HG03196 (cell line): ENCODE results near the gene ATG9B.
A peak's percentile ranks its signal among the peaks of the same experiment; 100 is the strongest.
"Not testable (repeated sequence)": the region's sequence is repeated elsewhere in the genome, so short reads cannot be mapped to it uniquely, and the experiment has no call there.

Experiments used
- ATAC-seq: cut with Tn5 transposase; IDR thresholded peaks from one replicate; pipeline ENCODE4 v1.9.1; 2021; ENCODE audit not compliant: unreplicated experiment

The ATG9B gene

DNA sequence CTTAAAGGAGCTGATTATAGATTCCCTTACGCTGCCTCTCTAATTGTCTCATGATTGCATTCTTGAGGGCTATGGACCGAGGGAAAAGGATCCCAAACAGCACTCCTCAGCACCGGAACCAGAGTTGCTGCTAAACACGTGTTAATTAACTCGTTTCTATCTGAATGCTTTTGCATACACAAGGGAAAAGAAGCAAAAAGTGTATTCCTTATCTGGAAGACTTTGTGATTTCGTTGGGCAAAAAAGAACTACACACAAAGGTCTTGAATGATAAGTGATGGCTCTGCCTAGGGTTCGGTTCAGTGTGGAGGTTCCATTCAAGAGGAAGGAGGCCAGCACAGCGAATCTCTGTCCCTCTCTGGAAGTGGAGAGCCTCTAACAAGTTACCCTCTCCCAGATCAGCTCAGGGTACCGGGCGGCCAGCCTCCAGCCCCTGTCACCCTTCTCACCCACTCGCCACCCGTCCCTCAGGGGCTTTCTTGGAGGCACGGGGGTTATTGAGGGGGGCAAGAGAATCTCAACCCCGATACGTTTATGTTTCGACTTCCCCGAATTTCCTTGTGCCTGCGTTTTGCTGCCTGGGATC is 34.6 kb upstream of the ATG9B start:
- ATAC-seq: no peak

DNA sequence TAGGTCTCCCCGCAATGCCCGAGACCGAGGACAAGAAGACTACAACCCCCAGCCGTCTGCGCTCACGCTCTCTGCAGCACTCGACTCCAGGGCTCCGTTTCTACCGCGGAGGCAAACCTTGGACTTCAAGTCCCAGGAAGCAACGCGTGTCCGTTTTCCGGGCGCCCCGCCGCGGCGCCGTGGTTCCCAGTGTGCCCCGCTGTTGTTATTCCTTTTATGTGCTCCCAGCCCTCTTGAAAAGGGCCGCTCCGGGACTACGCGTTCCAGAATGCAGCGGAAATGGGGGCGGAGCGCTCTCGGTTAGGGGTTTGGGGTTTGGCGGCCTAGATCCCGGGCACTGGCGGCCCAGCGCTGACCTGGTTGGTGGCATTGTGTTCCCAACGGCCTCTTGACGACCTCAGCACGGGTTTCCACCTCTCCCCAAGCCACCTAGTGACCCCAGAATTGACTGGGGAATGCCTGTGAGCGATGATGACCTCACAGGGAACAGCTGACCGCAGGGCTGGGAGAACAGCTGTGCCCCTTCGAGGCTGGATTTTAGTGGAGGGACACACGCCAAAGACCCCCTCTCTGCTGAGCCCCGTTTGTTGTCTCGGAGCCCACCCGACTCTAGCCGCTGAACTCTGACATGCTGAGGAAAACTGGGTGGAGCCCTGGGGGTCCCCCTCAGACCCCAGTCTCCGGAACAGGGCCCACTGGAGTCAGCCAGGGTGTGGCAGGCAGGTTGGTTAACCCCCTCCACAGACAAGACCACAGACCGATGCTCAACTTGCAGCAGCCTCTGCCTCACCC is 33.9 kb upstream of the ATG9B start:
- ATAC-seq: peak; percentile 84

DNA sequence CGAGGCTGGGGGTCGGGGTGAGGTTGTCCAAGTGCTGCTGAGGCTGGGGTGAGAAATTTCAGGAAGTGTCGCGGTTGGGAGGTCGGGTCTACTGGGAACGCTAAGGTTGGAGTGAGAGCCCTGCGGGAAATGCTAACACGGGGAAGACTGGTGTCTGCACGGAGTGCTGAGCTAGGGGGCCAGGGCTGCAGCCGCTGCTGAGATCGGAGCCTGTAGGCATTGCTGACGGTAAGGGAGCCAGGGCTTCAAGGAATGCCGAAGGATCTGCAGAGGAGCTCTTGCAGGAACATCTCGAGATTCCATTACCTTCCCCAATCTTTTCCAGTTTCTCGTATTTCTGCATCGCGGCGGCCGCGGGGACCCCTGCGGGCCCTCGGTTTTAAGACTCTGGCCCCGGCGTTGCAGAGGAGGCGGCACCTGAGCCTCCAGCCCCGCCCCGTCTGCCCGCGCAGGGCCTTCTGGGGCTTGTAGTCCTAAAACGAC is 33.3 kb upstream of the ATG9B start, which contains the start of gene CDK5:
TSS of gene CDK5 (minus strand) at position 392 of the 483 bp plus-strand sequence. CDS start at position 343, 49 bp downstream.
- ATAC-seq: peak; percentile 1

DNA sequence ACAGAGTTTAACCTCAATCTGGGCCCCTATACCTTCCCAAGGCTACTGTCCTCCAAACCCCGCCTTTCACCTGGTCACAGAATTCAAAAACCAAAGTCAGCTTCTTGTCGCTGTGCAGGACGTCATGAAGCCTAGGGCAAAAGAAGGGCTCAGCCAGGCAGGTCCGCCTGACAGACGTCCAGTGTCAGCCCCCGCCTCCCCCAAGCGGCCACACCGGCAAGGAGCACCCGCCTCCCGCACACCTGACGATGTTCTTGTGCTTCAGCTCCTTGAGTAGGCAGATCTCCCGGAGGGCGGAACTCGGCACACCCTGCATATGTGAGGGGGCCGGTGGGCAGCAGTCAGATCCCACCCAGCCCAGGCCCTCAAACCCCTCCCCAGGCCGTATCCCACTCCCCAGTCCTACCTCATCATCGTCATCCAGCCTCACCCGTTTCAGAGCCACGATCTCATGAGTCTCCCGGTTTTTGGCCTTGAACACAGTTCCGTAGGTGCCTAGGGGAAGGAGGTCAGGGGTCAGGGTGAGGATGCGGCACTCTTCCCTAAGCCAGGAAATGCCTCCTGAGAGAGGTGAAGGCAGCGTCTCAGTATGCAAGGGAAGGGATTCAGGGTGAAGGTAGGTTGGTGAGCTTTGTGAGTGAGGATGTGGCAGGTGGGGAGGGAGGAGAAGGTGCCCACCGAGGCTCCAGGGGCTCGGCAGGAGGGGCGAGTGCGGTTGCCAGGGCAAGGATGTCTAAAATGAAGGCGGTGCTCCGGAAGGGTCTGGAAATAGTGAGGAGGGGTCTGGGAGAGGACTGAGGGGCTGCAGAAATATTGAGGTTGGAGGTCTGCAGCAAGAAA is 32.6 kb upstream of the ATG9B start:
- no peak for ATAC-seq

DNA sequence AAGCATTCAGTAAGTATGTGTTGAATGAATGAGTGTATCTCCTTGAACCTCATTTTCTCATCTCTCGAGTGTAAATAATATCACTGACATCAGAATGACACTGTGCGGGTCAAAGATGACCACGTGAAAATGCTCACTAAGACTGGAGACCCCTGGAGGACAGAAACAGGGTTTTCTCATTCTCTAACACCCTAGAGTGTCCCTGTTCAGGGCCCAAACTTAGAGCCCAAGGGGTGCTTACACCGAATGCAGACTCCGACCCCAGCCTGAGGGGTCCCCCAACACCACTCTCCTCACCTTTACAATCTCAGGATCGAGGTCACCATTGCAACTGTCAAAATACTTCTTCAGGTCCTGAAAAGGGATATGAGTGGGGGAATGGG is 32.0 kb upstream of the ATG9B start:
- no peak for ATAC-seq

DNA sequence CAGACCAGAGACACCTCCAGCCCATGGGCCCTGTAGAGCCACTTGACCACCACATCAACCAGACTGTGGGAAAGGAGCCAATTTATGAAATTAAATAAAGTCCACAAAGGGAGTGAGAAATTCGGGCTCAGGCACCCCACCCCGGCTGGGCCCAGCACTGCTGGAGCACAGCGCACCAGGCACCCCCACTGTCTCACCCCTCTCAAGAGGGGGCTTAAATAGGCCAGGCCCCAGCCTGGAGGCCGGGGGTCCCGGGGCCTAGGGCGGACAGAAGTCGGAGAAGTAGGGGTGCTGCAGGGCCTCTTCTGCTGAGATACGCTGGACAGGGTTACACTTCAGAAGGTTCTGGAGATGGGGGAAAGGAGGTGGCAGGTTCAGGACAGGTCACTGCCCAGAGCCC is 29.5 kb upstream of the ATG9B start:
- no peak for ATAC-seq

DNA sequence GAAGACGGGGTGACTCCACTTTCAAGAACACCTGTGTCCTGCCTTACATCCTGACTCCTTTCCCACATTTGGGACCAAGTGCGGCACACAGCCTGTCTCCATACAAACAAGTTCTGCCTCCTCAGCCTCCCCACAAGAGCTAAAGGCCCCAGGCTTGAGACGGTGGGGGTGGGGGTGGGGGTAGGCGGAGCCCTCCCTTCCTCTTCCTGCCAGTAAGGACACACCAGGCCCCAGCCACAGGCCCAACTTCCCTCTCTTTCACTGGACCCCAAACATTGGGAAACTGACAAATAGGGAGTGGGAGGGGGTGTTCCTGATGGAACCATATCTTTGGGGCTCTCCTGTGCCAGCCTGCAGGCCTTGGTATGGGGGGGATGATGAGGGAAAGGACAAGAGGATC is 28.8 kb upstream of the ATG9B start:
- ATAC-seq: no peak

DNA sequence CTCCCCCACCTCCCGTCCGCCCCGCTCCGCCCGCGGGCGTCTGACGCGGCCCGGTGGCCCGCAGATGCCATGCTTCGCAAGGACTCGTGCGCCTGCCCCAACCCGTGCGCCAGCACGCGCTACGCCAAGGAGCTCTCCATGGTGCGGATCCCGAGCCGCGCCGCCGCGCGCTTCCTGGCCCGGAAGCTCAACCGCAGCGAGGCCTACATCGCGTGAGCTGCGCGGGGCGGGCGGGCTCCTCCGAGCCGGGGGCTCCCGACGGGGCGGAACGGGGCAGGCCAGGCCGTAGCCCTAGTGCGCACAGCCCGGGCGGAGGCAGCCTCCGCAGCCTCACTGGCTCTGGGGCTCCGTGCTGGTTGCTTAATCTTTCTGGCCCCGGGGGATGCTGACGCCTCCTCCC is 26.8 kb upstream of the ATG9B start:
- no peak for ATAC-seq

DNA sequence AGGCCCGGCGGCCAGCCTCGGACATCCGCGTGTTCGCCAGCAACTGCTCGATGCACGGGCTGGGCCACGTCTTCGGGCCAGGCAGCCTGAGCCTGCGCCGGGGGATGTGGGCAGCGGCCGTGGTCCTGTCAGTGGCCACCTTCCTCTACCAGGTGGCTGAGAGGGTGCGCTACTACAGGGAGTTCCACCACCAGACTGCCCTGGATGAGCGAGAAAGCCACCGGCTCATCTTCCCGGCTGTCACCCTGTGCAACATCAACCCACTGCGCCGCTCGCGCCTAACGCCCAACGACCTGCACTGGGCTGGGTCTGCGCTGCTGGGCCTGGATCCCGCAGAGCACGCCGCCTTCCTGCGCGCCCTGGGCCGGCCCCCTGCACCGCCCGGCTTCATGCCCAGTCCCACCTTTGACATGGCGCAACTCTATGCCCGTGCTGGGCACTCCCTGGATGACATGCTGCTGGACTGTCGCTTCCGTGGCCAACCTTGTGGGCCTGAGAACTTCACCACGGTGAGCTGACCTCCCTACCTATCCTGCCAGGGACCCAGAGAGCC is 24.7 kb upstream of the ATG9B start:
- ATAC-seq: no peak

DNA sequence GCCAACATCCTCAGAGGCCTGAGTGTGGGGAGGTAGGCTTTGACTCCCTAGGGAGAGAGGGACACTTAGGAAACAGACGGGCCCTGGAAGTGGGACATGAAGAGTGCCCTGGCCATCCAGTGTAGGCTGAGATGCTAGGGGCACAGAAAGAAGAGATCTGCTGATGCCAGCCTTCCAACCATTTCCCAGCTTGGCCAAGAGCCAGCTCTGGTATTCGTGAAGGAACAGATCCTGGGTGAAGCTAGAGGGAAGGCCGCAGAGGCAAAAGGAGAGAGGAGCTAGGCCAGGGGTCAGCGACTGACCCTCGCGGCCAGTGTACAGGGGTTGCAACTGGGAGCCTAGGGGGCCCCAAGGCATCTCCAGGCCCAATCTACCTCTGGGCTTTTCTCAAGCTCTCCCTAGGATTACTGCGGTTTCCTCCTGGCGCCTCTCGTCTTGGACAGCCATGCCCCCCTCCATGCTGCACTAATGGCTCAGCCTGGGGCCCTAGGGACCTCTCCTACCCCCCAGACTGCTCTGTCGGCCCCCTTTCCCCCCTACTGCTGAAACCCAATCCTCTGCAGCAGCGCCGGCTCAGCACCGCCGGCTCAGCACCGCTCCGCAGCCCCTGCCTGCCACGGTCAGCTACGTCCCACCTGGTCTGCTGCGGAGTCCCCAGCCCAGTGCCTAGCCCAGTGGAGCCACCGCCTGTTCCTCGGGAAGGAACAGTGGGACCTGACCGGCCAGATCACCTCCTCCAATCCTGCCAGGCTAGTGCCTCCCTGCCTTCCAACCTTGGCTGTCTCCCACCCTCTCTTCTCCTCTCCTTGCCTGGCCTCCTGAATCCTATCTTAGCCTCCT is 23.9 kb upstream of the ATG9B start, which contains the start of gene ASIC3:
TSS of gene ASIC3 (plus strand) at position 556 of the 840 bp plus-strand sequence. CDS start 355 bp downstream, outside the sequence.
- ATAC-seq: no peak

DNA sequence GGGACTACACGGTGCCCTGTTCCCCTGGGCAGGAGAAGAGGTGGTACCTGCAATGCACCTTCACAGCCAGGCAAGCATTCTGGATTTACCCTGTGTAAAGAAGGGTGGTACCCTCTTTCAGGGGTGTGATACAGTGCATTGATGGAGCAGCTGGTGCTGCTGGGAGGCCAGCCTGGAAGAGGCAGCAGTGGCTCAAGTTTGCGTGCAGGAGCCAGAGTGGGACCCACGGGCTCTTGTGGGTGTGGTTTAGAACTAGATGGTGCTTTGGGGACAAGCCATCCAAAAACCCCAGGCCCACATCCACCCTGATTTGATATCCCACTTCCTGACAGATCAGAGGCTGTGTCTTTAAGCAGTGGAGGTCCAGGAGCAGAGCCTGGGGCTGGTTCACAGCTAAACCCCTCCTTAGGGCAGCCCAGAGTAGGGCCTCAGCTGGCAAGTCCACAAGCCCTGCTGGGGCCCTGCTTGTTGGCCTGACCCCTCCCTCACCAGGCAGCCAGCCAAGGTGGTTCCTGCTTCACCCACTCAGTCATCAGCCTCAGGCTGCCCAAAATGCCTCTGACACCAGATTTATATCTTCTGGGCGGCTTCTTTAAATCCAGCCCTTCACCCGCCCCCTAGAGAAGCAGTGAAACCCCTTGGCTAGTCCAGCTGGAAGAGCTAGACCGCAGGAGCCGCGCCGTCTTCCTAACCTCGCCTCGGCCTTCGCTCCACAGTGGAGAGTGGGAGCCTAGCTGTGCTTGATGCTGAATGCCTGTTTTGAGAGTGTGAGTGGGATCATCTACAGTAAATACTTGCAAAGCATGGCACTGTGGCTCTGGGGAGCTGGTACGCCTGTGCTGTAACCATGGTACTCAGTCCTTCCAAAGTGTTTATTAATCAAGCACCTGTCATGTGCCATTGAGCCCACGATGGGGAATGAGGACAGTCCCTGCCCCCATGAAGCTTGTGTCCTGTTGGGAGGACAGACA is 22.6 kb upstream of the ATG9B start:
- no peak for ATAC-seq

DNA sequence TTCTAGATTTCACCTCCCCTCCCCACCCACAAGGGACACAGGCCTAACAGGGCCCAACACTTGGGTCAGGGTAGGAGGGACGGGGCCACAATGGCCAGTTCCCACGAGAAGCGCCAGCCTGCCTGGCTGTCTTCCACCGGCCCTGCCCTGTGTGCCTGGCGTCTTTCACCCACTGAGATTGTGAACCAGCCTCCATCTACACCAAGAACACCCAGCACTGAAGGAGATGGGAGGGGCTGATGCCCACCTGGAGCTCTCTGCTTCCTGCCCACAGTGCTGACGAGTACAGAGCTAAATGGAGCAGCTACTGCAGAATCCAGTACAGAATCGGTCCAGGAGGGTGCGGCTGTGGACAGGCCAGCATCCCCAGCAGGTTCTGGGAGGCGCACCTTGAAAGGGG is 21.7 kb upstream of the ATG9B start:
- no peak for ATAC-seq

DNA sequence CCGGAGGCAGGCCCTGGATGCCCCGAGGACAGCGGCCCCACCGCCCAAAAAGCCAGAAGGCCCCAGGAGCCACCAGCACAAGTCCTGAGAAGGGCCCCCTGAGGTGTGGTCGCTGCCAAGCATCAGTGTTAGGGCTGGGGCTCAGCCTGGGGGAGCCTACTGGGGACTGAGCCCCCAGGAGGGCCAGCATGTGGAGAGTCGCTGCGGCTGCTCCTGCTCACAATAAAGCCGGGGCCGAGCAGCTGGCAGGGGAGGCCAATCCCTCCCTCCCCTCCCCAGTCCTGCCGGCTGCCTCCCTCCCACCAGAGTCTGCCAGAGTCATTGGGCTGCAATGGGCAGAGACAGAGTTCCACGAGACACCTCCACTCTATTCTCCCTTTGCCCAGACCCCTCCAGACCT is 21.0 kb upstream of the ATG9B start:
- ATAC-seq: no peak

DNA sequence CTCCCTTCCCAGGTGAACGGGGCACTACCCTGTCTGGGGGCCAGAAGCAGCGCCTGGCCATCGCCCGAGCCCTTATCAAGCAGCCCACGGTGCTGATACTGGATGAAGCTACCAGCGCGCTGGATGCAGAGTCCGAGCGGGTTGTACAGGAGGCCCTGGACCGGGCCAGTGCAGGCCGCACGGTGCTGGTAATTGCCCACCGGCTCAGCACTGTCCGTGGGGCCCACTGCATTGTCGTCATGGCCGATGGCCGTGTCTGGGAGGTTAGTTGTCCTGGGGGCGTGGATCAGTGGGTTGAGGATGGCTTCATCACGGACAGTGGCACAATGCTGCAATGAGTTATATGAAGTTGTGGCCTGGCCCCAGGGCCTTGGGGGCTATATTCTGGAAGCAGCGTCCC is 19.7 kb upstream of the ATG9B start:
- ATAC-seq: no peak

DNA sequence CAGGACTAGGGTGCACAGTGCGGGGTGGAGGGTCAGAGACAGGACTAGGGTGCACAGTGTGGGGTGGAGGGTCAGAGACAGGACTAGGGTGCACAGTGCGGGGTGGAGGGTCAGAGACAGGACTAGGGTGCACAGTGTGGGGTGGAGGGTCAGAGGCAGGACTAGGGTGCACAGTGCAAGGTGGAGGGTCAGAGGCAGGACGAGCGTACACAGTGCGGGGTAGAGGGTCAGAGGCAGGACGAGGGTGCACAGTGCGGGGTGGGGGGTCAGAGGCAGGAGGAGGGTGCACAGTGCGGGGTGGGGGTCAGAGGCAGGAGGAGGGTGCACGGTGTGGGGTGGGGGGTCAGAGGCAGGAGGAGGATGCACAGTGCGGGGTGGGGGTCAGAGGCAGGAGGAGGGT is 19.2 kb upstream of the ATG9B start:
- not testable (repeated sequence) for ATAC-seq

DNA sequence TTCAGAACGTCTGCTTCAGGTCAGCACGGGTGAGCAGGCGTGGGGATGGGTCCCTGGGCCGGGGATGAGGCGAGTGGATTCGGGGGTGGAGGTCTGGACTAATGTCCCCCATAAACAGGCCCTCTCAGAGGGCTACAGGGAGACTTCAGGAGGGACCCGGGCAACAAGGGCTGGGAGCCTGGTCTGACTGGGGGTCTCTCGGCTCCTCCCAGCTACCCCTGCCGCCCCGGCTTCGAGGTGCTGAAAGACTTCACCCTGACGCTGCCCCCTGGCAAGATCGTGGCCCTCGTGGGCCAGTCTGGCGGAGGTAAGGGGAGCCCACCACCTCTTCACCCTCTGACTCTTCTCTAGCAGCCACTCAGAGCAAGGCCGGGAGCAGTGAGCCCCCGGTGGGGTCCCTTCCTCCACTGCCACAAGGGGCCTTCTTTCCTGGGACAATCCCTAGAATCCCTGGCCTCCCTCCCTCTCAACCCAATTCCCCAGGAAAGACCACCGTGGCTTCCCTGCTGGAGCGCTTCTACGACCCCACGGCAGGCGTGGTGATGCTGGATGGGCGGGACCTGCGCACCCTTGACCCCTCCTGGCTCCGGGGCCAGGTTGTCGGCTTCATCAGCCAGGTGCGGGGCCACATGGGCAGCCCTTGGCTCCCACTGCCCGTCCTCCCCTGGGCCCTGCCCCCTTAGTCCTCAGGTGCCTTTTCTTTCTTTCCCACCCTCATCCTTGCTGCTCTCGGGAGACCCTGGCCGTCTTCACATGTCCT is 16.5 kb upstream of the ATG9B start:
- no peak for ATAC-seq

DNA sequence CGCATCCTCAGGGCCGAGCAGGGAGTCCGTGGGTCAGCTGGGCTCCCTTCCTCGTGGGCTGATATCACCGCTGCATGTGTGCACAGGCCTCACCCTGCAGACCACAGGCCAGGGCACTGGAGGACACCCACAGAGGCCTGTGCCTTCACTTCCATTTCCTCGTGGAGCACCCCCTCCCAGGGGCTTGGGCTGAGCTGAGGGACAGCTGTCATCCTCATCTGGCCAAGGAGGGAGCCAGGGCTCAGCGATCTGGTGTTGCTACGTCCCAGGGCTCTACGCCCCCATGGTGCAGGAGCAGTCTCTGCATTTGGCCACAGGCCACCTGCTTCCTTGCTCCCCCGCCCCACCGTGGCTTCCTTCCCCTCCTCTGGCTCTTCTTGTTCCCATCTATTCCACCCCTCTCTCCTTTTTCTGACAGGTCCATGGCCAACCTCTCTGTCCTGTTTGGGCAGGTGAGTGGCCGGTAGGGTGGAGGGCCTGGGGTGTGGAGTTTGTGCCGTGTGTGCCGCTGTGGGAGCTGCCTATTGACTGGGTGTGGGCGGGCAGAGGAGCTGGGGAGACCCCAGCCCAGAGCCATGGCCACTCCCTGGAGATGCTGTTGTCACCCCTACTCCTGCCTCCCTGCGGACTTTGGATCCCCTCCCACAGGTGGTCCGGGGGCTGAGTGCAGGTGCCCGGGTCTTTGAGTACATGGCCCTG is 15.7 kb upstream of the ATG9B start:
- no peak for ATAC-seq
